ENCODE results near the gene PCDHB5.
"Not testable (repeated sequence)": the region's sequence is repeated elsewhere in the genome, so short reads cannot be mapped to it uniquely, and the experiment has no call there.

- not testable (repeated sequence) for TF ChIP-seq TAF1 (IDR thresholded peaks at IDR 0.05; ENCODE audit: borderline replicate concordance, low read depth, low read length); CTCF (IDR thresholded peaks at IDR 0.05); MEF2A (IDR thresholded peaks at IDR 0.05; ENCODE audit: borderline replicate concordance, low read depth); FOSL2 (IDR thresholded peaks at IDR 0.05; ENCODE audit: borderline replicate concordance, low read depth); CHD2 (IDR thresholded peaks at IDR 0.05; ENCODE audit: low read length, partially characterized antibody); PBX3 (IDR thresholded peaks at IDR 0.05); EP300 (IDR thresholded peaks at IDR 0.05; ENCODE audit: borderline replicate concordance in 1 of 2, low read depth in 1 of 2, low read length in 1 of 2); RFX5 (IDR thresholded peaks at IDR 0.05; ENCODE audit: low read length); SIN3A (IDR thresholded peaks at IDR 0.05; ENCODE audit: borderline replicate concordance, low read depth, low read length); RAD21 (IDR thresholded peaks at IDR 0.05; ENCODE audit: low read length); EZH2phosphoT487 (IDR thresholded peaks at IDR 0.05; ENCODE audit: borderline replicate concordance, low read depth)
- TF ChIP-seq, protein P1, sequence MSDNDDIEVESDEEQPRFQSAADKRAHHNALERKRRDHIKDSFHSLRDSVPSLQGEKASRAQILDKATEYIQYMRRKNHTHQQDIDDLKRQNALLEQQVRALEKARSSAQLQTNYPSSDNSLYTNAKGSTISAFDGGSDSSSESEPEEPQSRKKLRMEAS (IDR thresholded peaks at IDR 0.05; ENCODE audit: low read depth) = not testable (repeated sequence)
Observed at GRCh38 chr5:141102471-141102870, 32.5 kb upstream of the PCDHB5 start.

All from SK-N-SH (cell line).